RKO (cell line): Measurements from ENCODE around the gene RDH16.
"Not testable (repeated sequence)": the region's sequence is repeated elsewhere in the genome, so short reads cannot be mapped to it uniquely, and the experiment has no call there.

Source experiments
- DNase-seq: peaks from one replicate; pipeline ENCODE4 v3.0.0-alpha.2; 2016; ENCODE audit warnings: low spot score

The RDH16 gene

DNA sequence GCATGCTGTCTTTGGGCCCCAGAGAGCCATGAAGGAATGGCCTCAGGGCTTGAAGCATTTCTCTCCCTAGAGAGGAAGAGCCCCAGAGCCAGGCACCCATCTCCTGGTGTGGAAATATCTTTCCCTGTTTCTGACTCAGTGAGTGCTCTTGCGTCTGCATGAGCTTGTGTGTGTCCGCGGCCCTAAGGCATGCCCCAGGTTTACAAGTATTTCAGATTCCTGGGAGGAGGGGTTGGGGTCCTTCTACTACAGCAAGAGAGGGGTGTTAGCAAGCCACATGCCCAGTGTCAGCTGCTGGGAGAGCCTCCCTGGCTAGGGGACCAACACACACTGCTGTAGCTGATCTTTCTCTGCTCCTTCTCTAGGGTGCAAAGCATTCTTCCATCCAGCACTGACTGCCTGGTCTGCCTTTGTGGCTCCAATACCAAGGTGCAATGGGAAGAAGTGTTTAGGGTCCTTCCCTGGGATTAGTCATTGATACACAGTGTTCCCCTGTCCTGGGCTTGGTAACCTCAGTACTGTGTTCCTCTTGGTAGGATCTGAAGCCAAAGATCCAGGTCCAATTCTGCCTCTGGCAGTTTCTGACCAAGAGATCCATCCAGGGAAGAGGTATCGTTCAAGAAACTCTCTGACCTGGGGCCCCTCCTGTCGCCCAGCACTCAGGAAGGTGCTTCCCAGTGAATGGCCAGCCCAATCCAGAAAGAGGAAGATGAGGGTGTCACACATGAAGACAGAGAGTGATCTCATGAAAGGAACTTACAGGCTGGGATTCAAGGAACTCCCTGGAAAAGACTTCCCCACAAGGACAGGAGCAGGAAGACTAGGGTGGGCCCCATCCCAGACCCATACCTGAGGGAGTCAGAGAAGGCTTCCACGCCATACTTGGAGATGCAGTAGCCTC lies 3.1 kb downstream of the RDH16 start:
- no peak for DNase-seq

DNA sequence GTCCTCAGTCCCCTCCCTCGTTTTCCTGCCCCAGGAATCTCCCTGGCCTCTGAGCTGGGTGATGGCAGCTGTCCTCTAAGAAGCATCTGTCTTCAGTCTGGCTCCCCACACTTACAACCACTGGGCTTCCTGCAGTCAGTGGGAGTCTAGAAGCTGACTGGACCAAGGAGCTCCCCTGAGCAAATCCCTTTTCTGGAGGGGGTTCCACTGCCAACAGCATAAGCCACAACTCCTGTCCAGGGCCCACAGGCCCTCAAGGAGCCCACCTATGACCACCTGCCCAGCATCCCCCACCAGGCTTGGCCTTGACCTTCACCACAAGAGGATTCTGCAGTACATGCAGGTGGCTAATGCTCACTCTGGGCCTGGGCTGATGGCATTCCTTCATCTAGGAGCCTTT lies 4.1 kb downstream of the RDH16 start:
- no peak for DNase-seq

DNA sequence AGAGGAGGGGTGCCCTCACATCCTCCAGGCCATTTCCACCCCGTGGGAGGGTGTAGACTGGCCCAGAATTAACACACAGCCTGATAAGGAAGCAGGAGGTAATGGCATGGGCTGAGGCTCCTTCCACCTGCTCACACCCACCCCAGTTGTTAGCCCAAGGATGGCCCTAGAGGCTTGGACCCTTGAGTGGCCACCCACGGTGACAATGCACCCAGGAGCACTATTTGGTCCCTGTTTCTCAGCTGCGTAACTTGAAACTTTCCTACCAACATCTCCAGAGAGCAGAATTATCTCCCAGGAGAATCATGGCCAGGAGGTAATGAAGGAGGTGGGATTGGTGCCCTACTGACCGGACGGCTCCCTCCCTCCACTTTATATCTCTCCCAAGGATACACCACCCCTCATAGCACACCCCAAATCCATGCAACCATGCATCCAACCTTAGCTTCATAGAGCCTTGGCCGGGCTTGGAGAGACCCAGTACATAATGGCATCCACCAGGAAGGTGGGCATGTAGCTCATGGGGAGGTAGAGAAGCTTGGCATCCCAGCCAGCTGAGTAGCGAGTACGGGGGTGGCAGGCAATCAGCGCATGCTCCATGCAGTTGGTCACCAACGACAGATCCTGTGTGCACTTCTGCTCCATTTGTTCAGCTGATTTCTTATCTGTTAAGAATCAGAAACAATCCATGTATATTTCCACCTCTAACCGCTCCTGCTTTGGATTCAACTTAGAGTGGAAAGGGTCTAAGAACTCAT lies 5.6 kb downstream of the RDH16 start:
- DNase-seq, result no peak

DNA sequence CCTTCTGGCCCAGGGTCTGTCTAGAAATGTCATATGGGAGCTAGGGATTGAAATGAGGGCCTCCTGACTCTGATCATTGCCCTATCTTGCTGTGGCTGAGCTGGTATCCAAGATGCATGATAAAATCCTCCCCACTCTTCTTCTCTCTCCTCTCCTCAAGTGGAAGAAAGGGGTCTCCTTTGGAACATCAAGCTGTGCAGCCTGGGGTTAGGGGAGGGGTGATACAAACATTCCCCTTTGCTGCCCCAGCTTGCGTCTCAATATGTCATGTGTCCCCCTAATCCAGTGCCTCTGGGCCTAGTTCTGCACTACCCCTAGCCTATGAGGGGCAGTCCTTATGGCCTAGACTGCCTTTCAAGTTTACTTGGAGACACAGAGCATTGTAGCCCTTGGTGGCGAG lies 8.5 kb downstream of the RDH16 start:
- no peak for DNase-seq

DNA sequence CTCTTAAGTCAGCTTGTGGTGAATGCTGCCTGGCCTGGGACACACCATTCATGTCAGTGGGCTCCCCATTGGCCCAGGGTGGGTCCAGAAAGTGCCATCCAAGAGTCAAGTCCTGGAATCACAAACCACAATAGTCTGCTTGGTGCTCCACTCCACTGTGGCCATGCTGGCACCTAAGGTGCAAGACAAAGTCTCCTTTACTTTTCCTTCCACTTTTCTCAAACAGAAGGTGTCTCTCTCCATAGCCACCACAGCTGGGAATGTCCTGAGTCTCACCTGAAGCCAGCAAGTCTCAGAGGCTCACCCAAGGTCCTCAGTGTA lies 9.0 kb downstream of the RDH16 start:
- DNase-seq, result no peak

DNA sequence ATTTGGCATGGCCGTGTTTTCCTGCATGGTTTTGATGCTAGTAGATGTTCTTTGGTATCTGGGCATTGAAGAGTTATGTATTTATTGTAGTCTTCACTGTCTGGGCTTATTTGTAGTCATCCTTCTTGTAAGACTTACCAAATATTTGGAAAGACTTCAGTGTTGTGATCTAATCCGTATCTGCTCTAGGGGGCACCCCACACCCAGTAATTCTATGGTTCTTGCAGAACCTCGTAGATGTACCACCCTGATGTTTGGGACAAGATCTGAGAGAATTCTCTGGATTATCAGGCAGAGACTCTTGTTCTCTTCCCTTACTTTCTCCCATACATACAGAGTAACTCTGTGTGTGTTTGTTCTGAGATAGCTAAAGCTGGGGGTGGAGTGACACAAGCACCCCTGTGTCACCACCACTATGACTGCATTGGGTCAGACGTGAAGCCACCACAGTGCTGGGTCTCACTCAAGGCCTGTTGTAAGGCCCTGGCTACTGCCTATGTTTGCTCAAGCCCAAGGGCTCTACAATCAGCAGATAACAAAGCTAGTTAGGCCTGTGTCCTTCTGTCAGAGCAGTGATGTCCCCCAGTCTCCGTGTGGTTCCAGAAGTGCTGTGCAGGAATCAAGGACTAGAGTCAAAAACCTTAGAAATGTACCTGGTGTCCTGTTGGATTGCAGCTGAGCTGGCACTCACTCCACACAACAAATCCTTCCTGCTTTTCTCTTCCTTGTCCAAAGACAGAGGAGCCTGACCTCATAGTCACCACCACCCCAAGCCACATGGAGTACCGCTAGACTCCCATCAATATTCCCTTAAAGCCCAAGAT lies 9.6 kb downstream of the RDH16 start:
- peak; percentile 22 for DNase-seq

DNA sequence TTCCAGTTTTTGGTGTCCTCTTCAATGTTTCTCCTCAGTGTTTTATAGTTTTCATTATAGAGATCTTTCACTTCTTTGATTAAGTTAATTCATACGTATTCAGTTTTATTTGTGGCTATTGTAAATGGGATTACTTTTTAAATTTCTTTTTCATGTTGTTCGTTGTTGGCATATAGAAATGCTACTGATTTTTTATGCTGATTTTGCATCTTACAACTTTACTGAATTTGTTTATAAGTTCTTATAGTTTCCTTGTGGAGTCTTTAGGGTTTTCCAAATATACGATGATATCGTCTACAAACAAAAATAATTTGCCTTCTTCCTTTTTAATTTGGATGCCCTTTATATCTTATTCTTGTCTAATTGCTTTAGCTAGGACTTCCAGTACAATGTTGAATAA lies 13.5 kb downstream of the RDH16 start:
- no peak for DNase-seq

DNA sequence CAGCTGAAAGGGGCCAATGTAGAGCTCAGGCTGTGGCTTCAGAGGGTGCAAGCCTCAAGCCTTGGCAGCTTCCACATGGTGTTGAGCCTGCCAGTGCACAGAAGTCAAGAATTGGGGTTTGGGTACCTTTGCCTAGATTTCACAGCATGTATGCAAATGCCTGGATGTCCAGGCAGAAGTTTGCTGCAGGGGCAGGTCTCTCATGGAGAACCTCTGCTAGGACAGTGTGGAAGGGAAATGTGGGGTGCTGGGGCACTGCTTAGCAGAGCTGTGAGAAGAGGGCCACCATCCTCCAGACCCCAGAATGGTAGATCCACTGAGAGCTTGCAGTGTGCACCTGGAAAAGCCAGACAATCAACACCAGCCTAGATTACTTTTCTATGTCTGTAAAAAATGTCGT lies 14.0 kb downstream of the RDH16 start:
- not testable (repeated sequence) for DNase-seq

DNA sequence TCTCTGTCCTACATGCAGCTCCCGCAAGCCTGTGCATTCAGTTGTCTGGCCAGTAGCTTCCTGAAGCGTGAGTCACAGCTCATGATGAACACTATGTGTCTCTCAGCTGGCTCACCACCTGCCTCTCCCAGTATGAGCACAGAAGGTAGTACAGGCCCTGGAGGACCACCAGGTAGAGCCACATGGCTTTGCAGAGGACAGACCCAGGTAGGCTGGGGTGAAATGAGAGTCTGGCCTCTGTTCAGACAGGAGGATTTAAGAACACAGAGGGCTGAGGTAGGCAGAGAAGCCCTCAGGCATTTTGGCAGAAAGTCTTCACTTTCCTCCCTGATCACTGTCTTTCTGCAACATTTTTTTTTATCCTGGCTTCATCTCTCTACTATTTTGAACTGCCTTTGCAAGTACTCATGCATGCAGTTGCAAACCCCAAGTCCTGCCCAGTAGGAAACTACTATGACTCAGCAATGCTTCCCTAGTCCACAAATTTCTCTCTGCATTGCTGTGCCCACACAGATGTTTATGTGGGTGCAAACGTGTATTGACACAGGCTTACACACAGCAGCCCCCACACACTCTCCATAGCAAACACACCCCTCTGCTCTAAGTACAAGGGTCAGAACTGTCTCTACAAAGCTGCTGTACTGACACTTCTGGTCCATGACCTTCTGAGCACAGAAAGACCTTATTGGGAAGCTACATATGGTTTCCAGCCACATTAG lies 15.9 kb downstream of the RDH16 start:
- peak; percentile 3 for DNase-seq

DNA sequence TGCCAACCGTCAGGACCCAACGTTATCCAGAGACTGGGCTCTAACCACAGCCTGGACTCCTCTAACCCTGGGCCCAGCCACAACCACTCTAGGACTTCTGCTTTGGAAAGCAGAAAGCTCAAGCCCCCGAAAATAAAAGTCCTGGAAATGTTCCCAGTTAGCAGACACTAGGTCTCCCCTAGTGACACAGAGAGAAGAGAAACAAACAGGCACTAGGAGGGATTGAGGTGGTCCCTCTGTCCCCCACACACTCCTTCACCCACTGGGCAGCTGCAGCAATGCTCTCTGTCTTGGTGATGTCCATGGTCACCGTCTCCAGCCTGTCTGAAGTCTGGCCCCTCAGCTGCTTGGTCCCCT lies 16.5 kb downstream of the RDH16 start:
- not testable (repeated sequence) for DNase-seq

DNA sequence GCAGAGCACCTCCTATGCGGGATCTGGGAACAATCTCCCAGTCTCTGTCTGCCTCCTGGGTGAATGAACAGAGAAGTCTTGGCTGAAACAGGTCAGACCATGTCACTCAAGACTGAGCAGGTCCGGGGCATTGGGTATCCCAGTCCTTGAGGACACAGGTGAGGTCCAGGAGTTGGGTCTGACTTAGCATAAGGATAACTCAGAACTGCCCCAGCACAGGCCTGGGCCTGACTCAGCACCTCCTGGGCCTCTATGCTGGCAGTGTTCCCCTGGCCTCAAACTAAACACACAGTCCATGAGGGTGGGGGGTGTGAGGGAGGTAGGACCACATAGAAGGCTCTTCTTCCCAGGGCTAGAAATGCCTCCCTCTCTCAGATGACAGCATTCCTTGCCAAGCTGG lies 21.7 kb downstream of the RDH16 start:
- no peak for DNase-seq

DNA sequence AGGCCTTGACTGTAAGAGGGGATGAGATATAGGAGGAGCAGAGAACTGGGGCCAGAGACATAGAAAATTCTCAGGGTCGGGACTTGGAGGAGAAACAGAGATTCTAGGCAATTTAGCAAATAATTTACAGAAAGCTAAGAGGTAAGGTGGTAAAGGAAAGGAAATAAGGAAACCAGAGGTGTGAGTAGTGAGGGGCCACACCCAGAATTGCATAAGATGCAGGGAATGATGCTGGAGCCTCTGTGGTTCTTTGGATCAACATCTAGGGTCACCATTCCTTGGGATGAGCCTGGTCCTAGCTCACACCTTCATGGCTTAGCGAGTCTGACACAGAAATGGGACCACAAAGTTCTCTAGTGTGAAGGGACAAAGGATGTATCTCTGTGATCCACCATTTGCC lies 22.3 kb downstream of the RDH16 start:
- DNase-seq, result no peak

DNA sequence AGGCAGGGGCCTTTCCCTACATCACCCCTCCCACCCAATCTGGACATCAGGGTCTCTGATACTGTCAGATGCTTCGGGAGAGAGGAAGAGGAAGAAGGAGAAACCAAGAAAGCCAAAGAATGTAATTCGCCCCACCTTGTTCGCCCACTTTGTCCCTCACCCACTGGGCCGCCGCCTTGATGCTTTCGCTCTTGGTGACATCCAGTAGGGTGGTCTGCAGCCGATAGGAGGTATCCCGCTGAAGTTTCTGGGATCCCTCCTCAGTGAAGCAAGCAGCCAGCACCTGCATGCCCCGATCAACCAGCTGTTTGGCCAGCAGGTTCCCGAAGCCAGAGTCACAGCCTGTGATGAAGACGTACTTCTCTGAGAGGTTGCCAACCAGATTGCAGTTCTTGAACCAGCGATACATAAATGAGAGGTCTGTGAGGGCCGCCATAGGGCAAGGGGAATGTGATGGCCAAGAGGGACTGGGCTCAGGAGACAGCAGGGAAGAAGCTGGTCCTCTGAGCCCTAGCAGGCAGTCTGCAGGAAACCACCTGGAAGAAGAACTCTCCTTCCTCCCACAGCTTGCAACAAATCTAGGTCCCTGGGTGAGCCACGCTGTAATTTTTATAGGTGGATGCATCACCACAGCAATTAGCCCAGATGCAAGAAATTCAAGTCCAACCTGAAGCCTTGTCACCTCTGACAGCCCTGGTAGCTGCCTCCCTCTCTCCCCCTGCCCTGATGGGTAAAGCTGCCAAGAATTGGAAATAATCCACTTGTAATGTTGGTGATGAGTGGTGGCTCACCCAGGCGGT lies 23.4 kb downstream of the RDH16 start, which contains the start of gene SDR9C7:
SDR9C7 (minus strand) TSS at position 583 of the 800 bp plus-strand sequence; CDS start at position 436, 147 bp downstream.
- no peak for DNase-seq

DNA sequence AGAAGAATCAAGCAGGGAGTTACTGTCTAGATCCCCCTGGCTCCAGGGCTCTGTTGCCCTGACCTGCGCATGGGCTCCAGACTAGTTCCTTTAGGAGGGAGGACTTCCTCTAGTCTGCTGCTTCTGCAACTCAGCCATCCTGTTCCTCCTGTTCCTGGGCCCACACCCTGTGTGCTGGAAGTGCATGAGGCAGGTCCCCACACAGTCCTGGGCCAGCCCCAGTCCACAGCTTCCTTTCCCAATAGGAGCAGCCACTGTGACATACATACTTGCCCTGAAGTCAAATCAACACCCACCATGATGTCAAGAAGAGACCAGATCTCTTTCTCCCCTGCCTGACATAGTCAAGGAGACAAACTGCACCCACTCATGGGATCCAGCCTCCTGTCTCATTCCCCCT lies 24.5 kb downstream of the RDH16 start:
- no peak for DNase-seq

DNA sequence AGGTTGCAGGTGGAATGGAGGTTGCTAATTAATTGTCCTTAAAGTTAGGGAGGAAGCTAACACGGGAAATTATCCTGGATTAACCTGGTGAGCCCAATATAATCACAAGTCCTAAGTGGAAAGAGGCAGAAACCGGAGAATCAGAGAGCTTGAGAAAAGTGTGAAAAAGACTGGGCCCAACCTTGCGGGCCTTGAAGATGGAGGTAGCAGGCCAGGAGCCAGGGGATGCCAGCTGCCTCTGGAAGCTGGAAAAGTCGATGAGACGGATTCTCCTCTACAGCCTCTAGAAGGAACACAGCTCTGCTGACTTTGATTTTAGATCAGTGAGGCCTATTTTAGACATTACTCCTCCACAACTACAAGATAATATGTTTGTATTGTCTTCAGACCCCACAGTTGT lies 25.3 kb downstream of the RDH16 start:
- no peak for DNase-seq

DNA sequence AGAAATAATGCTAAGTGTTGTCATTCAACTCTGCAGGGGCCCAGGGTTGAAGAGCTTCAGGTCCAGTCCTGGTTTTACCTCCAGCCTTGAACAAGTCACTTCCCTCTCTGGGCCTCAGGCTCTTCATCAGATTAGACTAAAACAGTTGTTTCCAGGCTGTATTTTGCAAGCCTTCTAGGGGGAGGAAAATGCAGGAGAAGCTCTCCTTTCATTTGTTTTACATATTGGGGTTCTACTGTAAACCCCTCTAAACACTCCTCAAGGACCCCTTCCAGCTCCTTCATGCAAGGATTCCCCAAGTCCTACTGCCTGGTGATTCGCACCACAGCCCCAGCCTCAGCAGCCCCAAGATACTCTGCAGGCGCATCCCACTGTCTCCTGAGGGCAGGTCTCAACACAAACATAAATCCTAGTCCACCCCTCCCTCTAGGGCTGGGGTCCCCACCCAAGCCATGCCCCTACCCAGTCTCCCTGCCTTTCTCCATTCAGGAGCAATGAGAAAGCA lies 25.9 kb downstream of the RDH16 start:
- peak; percentile 18 for DNase-seq

DNA sequence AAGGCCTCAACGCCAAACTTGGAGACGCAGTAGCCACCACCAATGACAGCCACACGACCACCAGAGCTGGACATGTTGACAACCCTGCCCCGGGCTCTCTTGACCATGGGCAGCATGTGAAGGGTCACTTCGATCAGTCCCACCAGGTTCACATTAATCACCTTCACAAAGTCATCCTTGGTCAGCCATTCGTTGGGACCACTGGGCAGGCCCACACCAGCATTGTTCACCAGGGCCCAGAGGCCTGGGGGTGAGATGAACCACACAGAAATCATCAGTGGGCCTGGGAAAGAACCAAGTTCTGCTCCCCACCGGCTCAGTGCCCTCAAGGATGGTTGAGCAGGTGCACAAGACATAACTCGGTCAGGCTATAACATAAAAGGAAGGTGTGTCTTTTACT lies 27.2 kb downstream of the RDH16 start:
- no peak for DNase-seq

DNA sequence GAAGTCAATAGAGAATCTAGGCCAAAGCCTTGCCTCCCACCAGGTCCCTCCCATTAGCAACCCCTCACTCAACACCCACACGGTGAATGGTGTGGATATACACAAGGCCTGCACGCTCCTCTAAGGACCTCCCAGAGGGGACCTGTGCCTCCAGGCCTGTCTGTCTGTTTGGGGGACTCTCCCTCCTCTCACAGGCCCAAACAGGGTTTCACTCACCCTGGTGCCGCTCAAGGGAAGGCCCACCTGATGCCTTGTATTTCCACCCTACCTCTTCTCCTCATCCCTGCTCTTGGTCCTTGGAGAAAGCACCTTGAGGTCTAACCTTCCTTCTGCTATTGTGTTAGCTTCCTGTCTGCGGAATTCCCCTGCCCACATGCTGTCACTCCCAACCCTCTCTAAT lies 27.6 kb downstream of the RDH16 start:
- no peak for DNase-seq

DNA sequence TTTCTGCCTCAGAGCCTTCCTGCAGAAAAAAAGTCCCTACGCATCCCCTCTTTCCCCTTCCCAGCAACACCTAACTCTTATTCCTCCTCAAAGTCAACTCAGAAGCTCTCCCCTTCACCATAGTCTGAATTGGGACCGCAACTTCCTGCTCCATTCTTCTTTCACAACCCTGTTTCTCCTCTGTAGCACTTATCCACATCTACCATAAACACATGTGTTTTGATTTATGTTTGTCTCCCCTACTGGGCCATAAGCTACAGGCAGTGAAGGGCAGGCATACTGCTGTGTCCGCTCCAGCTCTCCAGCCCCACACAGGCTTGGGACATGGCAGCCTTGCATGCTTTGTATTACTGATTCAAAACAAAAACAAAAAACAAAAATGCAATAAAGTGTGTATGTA lies 29.1 kb downstream of the RDH16 start:
- DNase-seq, result no peak

DNA sequence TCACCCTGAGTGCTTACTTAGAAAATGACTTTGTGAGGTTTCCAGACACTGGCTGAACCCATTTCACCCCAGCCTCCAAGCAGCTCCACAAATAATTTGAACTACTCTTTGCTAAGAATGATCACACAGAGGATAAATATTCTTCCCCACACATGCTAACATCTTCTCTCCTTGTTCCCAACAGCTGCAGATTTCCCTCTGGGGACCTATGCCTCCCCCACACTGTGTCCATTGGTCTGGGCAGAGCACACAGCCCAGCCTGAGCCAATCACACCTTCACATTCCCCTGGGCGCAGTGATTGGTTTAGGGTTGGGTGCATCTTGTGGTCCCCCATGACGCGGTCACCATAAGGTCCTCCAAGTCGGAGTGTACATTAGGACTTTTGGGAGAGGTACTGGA lies 30.1 kb downstream of the RDH16 start:
- no peak for DNase-seq

DNA sequence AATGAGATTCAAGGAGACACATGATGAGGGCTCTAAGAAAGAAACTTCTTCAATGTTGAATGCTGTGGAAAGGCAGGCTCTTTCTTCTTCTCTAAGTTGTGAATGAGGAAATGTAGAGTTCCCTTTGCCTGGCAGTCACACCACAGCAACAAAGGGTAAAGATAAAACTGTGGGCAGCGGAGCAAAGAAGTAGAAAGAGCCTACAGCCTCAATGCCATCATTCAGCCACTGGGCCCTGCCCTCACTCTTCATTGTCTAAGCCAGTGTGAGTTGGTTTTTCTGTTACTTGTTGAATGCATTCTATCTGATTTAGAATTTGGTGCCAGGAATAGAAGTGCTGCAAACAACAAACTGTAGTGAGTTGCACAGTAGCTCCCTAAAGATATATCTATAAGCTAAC lies 35.4 kb downstream of the RDH16 start:
- DNase-seq, result no peak
